GM13976 (cell line): ENCODE data around the gene MICALL1.

Experiments
- DNase-seq: peaks from one replicate; pipeline ENCODE4 v3.0.0; 2012; ENCODE audit warnings: low spot score
- in situ Hi-C: fragments of 300-500 bp; cut with MboI; formaldehyde crosslinking; loops from one replicate; pipeline ENCODE4 v1.12.0; 2022; ENCODE audit warnings: low sequenced_read_pairs, mixed read lengths, inconsistent platforms; ENCODE audit not compliant: unreplicated experiment
- TF ChIP-seq, protein P1 (sequence below): IDR thresholded peaks from 2 replicates; pipeline ENCODE4 v1.5.1; 2012; ENCODE audit warnings: borderline replicate concordance, mild to moderate bottlenecking; ENCODE audit not compliant: insufficient read depth; ENCODE audit errors: extremely low read depth, missing control alignments, control extremely low read depth

The MICALL1 gene

DNA sequence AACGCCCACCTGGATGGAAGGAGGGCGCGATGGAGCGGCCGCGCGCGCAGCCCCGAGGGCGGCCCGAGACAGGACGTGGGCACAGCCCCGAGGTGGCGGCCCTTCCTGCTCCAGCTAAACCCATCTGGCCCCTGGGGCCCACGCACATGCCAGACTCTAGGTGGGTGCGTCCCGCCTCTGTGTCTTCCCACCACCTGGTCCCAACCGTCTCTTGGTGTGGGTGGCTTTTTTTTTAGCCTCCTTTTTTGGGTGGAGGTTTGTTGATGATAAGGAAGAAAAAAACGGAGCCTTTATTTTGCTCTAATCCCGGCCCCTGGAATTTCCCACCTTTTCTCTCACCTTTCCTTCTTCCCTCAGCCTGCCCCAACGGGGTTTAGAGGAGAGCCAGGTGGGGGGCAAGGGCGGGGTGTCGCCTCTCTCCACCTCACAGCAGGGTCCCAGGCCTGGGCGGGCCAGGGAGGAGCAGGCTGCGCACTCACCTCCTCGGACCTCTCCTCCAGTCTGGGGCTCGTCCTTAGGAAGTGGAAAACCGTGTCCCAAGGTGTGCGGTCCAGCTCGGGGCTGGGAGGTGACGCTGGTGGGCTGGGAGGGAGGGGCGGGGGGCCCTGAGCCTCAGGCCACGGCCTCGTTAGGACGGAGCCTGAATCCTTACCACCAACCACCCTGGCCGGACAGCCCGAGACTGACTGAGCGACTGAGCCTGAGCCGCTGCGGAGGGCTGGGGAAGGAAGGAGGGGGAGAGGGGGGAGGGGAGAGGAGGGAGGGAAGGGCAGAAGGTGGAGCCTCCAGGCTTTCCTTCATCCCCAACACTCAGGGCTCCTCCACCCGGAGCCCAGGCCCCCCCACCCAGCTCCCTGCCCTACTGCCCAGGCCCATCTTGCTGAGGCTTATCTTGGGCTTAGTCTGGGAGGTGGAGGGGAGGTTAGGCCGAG lies 78.0 kb downstream of the MICALL1 start, which contains the start of gene SOX10:
SOX10 (minus strand) TSS at position 696 of the 932 bp plus-strand sequence. CDS start 771 bp downstream, outside the sequence.
- TF ChIP-seq, protein P1, sequence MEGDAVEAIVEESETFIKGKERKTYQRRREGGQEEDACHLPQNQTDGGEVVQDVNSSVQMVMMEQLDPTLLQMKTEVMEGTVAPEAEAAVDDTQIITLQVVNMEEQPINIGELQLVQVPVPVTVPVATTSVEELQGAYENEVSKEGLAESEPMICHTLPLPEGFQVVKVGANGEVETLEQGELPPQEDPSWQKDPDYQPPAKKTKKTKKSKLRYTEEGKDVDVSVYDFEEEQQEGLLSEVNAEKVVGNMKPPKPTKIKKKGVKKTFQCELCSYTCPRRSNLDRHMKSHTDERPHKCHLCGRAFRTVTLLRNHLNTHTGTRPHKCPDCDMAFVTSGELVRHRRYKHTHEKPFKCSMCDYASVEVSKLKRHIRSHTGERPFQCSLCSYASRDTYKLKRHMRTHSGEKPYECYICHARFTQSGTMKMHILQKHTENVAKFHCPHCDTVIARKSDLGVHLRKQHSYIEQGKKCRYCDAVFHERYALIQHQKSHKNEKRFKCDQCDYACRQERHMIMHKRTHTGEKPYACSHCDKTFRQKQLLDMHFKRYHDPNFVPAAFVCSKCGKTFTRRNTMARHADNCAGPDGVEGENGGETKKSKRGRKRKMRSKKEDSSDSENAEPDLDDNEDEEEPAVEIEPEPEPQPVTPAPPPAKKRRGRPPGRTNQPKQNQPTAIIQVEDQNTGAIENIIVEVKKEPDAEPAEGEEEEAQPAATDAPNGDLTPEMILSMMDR: no peak
- no peak for DNase-seq
- in situ Hi-C loops: no loop called here

DNA sequence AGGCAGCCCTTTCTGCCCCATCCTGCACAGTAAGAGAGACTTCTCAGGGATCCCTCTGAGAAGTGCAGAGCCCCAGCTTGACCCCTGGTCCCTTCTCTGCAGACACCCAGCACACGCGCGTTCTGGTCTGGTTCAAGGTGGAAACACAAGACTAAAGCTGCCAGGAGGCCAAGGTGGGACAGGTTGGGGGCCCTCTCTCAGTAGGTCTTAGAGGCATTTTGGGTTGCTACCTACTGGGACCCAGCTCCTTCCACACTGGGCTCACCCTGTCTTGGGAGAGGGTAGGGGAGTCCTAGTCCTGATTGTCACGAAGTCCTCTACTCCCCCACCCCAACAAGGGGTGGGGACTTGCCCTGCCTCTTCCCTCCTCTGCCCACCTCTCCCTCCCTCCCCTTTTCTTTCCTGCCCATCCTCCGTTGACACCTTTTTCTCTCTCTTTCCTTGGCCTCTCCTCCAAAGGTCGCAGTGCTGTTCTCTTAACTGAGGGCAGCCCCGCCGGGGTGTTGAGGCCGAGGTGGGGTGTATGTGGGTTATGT lies 79.0 kb downstream of the MICALL1 start:
- in situ Hi-C loops: no loop called here
- TF ChIP-seq, protein P1: no peak
- no peak for DNase-seq

DNA sequence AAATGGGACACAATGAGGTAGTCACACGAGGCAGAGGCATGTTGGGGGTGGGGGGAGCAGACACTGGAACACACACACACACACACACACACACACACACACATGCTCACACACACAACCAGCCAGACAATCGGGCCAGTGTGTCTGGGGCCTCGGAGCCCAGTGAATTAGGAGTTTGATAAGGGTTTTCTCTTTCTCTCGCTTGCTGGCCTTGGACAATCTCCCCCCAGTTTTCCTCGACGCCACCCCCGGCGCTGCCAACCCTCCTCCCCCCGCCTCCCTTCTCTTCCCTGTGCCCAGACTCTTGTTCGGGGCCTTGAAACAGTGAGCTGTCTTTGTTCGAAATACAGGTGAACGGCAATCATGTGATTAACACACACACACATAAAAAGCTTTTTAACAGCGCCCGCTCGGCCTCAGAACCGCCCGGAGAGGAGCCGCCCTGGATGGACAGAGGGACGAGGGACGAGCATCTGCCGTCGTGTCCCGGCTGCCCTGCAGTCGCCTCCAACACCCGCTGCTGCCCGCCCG lies 79.7 kb downstream of the MICALL1 start:
- in situ Hi-C loops: no loop called here
- DNase-seq: no peak
- TF ChIP-seq, protein P1: no peak

DNA sequence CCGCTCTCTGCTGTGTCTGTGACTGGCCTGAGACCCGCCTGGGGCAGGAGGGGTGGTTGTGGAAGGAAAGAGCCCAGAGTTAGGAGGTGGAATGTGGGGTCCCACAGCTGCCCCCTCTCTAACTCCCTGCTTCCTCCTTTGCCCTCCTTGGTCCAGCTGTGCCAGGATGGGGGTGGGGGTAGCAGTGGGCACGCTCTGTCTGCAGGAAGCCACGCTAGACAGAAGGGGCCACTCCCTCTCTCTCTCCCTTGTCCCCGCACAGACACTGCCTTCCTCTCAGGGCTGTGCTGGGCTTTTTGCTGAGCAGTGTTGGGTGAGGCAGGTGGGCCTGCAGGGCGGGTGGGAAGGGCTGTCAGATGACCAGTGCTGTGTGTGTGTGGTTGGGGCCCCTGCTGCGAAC lies 80.3 kb downstream of the MICALL1 start:
- in situ Hi-C loops: no loop called here
- DNase-seq: no peak
- TF ChIP-seq, protein P1: no peak

DNA sequence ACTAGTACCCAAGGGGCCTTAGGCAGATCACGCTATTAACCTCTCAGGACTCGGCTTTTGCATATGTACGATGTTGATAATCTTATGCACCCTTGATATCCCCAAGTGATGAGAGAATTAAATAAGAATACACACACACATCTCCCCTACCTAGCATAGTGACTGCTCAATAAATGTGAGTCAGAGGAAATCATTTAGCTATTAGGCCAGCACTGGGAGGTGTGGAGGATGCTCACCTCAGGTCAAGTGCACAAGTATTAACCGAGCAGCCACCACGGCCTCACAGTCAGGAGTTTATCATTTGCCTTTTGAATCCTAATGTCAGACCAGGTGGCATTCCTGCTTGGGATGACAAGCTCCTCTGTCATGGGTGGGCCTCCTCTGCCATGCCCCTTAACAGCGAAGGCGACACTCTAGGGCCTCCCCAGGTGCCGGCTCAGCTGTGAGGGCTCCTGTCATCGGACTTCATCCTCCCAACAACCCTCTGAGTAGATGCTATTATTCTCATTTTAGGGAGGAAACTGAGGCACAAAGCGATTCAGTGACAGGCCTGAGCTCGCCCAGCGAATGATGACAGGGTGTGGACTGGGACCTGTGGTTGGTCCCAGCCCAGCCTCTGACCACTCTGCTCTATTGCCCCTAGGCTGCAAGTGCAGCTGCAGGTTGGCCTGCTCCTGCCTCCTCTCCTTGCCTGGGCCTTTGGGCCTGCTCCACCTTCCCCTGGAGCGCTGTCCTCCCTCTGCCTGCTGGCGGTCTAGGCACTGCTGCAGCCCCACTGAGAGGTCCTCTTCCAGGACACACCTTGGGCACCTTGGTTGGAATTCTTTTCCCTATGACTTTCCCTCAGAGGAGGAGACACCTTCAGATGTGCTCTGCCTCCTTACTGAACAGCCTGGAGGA lies 83.3 kb downstream of the MICALL1 start:
- in situ Hi-C loops: no loop called here
- TF ChIP-seq, protein P1: no peak
- DNase-seq: no peak

DNA sequence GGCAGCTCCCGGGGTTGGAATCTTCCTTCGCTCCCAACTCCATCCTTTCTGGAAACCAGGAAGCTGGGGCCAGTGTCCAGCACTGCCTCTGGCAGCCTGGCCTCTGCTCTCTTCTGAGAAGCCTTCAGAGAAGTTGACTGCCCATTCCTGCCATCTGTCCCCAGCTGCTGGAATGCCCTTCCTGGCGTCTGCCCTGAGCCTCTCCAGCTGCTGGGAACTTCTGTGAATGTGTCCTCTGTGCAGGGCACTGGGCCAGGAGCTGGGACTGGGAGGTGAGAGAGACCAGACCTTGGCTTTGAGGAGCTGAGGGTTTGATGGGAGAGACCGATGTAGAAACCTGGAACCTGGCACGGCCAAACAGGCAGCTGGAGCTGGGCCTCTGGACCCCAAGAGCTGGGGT lies 84.2 kb downstream of the MICALL1 start:
- in situ Hi-C loops: no loop called here

More for the DNA sequence above, 84.2 kb downstream of the MICALL1 start:
- no peak for DNase-seq
- TF ChIP-seq, protein P1: no peak
